HG02981 (cell line): Measurements from ENCODE around the gene FRMD4B.
"Not testable (repeated sequence)": the region's sequence is repeated elsewhere in the genome, so short reads cannot be mapped to it uniquely, and the experiment has no call there.

Source experiments
- ATAC-seq: cut with Tn5 transposase; IDR thresholded peaks from one replicate; pipeline ENCODE4 v1.9.1; 2021; ENCODE audit warnings: mild to moderate bottlenecking, moderate library complexity; ENCODE audit not compliant: unreplicated experiment

The FRMD4B gene

DNA sequence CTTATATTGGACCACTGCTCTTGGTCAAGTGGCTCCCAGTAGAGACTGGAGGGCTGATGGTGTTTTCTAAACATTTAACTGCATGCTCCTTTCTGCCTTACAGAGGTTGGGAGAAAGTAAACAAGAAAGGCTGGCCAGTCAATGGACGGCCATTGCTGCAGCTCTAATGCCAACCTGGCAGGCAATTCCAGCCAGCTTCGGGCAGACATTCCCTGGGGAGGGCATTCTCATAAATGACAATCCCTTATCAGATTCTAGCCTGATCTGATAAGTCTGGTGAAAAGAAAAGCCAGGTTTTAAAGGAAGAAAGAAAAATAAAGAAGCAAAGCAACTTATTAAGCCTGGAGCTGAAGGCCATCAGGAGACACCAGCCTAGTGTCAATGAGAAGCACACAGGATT lies 60.7 kb downstream of the FRMD4B start:
- no peak for ATAC-seq

DNA sequence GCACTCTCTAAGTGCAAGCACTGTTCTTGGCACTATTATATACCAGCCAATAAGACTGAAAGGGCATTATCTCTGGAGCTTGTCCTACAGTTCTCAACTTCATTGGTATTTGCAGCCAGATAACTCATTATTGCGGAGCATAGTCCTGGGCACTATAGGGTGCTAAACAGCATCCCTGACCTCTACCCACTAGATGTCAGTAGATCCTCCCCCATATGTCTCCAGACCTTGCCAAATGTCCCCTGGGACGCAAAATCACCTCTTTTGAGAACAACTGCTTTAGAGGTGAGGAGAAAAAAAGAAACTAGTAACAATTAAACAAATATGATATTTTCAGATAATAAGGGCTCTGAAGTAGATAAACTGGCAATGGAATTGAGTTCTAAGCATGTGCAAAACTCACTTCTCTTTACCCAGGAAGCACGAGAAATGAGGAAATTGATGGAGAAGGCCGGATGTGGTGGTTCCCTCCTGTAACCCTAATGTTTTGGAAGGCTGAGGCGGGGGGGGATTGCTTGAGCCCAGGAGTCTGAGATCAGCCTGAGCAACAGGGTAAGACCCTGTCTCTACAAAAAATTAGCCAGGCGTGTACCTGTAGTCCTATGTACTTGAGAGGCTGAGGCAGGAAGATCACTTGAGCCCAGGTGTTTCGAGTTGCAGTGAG lies 61.4 kb downstream of the FRMD4B start:
- ATAC-seq, result peak; percentile 45

DNA sequence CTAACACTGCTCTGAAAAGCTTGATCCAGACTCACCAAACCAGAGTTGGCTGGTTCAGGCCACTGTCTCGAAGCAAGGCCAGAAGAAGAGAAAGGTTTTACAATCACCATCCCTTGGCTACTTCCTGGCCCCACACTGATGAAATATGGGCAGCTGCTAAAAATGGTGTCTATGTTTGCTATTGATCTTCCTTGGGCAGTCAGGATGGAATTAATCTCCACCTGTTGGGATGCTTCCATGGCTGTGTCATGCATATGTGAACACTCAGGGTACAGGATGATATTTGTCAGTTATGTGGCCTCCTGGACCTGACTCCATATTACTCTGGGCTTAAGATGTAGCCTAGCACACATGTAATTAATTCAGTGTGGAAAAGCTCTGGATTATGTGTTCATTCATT lies 61.9 kb downstream of the FRMD4B start:
- ATAC-seq, result no peak

DNA sequence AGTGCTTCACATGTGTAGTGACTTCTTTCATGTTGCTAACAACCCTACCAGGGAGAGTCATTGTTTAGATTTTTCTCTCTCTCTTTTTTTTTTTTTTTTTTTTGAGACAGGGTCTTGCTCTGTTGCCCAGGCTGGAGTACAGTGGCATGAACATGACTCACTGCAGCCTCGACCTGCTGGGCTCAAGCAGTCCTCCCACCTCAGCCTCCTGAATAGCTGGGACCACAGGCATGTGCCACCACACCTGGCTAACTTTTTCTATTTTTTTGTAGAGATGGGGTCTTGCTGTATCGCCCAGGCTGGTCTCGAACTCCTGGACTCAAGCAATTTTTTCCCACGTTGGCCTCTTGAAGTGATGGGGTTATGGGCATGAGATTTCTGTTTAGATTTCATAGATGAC lies 63.4 kb downstream of the FRMD4B start:
- not testable (repeated sequence) for ATAC-seq

DNA sequence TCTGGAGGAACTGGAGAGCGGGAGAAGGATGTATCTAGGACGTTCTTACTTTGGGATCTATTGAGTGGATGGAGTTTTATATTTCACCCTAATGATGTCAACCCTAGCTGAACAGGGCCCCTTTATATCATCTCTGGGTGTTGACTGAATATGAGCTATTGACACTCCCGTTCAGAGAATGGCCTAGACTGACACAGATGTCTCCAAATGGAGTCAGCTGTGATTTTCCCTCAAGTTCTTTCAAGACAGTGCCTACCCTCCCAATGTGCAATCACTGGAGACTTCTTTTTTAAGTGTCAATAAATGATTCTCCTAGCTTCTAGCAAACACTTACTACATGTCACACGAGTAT lies 63.8 kb downstream of the FRMD4B start:
- ATAC-seq, result no peak

DNA sequence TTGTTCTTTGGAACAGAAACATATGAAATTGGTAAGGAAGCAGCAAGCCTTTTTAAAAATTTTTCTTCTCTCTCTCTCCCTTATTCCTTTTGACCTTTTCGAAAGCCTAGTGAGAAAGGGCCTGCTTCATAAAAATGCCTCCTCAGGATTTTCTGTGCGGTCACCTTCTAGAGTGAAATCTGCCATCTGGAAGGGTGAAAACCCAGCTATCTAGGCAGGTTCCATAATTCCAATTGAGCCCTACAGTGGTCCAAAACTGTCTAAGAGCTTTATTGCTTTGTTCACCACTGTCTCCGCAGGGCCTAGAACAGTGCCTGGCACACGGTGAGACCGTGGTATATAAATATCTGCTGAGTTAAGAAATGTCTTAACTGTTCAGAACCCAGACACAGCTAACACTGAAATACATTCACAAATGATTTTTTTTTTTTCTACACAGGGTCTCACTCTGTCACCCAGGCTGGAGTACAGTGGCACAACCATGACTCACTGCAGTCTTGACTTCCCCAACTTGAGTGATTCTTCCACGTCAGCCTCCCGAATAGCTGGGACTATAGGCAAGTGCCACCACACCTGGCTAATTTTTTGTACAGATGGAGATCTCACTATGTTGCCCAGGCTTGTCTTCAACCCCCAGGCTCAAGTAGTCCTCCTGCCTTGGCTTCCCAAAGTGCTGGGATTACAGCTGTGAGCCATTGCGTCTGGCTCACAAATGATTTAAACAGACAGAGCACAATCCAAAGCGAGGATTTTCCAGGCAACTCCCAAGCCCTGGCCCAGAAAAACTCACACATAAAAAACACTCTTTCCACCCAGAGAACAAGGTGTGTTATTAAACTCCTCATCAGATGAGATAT lies 64.4 kb downstream of the FRMD4B start:
- no peak for ATAC-seq

DNA sequence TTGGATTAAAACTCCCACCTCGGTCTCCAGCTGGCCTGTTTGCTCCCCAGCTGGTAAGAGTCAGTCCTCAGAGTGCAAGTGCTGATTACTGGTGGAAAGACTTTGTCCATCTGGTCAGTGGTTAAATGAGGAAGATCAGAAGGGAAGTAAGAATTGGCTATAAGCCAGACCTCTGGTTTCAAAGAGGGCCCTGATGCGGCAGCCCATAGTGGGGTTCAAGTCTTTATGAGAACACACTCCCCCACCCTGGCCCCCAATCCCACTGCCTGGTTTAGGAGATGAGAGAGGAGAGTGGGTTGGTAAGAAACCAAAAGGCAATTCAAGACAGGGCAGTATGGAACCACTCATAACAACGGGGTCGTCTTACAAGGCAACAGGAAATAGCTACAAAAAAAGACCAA lies 65.0 kb downstream of the FRMD4B start:
- ATAC-seq, result peak; percentile 59

DNA sequence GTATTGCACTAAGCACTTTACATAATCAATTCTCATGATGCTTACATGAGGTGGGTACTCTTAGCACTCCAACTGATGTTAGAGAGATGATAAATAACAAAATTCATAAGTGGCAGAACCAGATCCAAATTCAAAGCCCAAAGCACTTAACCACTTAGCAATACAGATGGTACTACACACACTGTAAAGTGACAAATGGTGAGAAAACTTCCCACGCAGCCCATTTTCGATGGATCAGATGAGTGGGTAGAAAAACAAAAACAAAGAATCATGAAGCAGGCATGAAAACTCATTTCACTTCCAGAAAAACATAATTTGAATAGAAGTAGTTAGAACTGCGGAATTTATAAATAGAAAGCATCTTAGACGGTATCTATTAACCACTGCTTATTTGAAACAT lies 66.2 kb downstream of the FRMD4B start:
- no peak for ATAC-seq

DNA sequence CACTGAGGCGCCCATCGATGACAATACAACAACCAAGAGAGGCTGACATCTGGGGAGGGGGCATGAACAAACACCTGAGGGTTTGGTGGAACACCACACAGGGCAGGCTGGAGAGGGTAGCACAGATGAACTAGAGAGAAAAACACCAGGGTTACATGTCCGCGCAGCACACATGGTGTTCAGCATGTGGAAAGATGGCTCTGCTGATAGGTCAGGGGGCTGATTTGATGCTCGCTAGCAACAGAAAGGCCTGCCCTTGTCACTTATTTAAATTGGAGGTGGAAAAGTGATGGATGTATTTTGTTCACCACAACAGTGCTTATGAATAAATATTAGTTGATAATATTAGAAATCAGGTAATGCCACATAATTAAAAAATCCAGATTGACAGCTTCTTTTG lies 67.5 kb downstream of the FRMD4B start:
- no peak for ATAC-seq

DNA sequence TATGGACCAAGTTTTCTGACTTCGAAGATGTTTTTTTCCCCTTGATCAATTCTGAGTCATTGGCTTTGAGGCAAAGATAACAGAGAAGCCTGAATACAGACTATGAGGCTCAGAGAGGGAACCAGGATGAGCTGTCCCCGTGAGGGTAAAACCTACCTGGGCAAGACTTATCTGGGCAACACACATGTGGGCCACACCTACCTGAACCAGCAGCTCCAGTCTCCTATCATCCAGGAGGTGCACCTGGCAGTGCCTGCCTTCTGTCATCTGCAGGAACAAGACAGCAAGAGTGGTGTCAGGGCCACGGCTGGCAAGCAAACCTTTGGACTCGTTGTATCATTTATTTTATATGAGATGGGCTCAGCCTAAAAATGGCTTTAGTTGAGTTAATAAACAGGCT lies 72.6 kb downstream of the FRMD4B start:
- no peak for ATAC-seq

DNA sequence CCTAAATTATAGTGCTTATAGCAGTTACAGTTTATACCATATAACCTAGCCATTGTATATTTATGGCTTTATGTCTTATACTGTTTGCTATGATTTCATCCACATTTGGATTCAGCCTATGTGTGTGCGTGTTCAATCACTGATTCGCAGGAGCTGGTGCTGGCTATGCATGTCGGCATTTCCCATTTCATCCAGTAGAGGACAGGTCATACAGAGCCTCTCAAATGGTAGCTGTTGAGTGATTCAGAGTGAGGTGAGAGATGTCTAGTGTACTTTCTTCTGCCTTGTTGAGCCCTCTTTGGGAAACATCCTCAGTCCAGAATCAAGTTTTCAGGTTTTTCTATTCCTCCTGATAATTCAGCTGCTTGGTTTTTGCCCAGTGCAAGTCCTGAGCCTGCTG lies 76.1 kb downstream of the FRMD4B start:
- ATAC-seq, result no peak

DNA sequence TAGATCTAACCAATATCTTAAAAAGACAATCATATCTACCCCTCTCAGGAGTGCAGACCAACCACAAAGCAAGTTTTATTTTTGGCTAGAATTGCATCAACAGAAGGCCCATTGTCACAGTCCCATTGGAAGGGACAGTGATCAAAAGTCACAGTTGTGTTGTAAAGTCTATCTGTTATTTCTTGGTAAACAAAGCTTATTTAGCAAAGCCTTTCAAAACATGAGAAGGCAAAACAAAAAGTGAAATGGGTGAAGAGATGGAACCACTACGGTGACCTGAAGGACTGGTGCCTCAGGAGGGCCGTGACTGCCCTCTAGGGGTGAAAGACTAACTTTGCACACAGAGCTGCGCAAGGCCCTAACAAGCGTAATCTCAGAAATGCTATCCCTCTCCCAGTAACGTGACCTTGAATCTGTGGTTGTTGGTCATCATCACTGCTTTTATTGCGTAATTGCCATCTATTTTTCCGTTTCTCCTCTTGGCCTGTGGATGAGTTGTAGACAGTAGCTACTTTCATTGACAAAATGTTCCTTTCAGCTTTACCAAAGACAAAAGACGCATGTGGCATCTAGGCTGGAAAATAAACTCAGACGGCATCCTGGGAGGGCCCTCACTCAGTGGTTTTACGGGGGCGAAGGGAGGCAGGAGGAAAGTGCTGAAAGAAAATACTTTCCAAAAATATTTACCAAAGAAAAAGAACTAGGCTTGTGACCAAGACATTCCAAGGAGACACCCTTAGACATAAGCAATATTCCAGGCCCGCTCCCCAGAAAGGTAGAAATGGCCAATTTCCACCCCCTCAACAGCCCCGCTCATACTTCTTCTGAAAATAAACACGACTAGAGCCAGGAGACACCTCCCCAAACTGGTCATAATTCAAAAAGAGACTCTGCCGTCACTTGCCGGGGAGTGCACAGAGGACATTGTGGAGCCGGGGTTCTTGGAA lies 79.4 kb downstream of the FRMD4B start:
- ATAC-seq, result peak; percentile 96

DNA sequence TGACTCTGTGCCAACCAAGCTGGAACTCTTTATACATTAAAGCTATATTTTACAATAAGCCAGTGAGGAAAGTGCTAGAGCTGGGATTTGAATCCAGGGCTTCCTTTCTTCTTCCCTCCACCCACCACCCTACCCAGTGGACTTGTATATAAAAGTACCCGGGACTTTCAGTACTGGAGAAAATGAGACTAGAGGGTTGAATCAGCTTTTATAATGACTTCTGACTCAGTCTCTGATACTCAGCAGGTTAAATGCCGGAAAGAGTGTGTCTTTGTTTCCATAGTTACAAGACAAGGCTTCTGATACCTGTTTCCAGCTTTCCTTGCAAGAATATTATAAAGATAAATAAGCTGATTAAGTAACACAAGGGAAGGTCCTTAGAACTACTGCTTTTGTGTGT lies 80.9 kb downstream of the FRMD4B start:
- ATAC-seq, result no peak

DNA sequence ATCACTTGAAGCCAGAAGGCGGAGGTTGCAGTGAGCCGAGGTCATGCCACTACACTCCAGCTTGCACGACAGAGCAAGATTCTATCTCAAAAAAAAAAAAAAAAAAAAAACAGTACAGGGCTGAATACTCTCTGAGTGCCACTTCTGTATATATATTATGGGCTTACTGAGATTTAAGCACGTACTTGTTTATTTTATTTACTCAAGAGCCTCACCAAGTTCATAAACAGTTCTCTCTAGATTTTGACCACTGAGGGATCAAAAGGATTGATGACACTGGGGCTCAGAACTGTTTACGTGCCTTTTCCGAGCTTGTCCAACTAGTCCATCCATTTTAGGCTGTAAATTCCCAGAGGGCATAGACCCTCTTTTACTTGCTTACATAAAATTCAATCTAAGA lies 81.5 kb downstream of the FRMD4B start:
- ATAC-seq, result no peak

DNA sequence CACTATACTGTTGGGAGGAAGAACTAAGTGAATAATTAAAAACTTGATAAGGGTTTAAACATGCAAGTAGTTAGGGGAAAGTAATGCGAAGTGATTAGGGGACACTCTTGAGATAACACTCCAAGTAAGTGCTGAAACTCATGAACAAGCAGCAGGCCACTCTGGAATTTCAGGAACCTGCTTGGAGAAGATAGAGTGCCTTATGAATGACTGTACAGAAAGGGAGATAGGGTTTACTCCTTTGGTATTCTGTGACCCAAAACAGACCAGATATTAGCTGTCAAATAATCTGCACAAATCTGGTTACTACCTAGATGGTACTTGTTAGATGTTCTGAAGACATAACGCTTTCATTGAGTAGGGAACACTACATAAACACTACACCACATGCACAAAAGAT lies 85.6 kb downstream of the FRMD4B start:
- ATAC-seq, result no peak

DNA sequence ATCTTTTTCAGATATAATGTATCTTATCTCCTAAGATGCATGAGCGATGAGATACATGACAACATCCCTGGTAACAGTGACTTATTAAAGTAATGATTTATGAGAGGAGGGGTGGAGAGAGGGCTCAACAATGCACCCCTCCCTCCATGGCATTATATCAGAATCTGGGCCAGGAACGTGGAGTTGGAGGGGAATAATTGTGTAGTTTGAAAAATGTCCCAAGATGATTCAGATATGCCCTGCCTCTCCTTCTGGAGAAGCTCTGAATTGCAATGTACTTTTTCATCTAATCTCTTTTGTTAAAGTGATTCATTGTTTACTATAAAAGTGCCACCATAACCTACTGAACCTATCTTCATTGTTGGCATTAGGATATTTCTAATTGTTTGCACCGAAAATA lies 86.5 kb downstream of the FRMD4B start:
- ATAC-seq, result no peak

DNA sequence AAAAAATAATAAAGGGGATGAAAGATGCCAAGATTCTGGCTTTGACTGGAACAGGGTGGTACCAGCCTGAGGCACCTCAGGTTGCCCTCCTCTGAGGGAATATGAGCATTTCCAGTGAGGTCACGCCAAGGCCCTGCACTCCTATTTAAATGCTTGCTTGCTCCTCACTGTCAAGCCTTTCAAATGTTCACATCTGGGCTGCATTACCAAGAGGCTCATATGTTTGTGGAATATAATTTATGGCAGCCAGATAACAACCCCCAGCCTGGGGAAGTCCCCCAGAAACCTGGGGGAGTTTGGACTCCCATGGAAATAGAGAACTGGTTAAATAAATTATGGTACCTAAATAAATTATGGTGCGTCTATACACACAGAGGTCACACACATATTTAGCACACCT lies 88.4 kb downstream of the FRMD4B start:
- no peak for ATAC-seq

DNA sequence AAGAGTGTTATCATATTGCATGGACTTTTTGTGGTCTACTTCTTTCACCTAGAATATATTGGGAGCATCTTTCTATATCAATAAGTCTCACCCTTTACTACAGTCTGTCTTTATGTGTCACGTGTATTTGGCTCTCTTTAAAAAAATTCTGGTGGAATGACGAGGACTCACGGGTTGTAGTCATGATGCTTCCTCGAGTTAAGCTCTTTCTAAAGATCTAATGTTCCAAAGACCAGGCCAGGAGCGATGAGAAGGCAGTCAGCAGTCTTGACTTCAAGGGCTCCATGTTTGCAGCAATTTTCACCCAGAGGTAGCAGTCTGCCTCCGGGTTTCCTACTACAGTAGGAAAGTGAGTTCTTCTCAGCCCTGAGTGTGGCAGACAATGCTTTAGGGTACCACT lies 88.9 kb downstream of the FRMD4B start:
- ATAC-seq, result no peak

DNA sequence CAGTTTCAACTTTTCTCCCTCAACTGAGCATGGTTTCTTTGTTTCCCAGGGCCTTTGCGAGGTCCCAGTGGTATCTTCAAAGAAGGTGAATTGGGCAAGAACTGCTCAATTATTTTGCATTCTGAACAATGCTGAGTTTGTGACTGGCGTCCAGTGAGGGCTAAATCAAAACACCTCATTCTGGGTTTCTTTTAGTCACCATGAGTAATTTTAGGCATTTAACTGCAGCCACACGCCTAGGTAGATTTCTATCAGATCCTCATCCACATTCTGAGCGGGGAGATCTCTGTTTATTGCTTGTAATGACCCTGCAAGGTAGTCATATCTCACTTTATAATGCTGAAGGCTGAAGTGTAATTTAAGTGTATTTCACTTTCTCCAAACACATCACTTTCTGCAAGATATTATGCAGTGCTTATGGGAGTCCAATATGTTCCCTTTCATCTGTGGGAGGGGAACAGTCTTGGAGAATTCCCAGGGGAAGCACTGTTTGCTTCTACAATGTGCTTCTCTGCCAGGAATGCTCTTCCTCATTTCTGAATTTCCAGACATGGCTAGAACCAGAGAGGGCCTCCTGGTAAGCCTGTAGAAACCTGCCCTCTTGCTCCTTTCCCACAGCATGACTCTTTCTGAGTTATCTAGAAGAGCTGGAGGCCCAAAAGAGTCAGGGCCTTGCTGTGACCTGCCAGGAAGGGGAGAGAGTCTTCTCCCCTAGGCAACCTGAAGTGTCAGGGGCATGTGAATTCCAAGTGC lies 91.7 kb downstream of the FRMD4B start:
- ATAC-seq, result no peak

DNA sequence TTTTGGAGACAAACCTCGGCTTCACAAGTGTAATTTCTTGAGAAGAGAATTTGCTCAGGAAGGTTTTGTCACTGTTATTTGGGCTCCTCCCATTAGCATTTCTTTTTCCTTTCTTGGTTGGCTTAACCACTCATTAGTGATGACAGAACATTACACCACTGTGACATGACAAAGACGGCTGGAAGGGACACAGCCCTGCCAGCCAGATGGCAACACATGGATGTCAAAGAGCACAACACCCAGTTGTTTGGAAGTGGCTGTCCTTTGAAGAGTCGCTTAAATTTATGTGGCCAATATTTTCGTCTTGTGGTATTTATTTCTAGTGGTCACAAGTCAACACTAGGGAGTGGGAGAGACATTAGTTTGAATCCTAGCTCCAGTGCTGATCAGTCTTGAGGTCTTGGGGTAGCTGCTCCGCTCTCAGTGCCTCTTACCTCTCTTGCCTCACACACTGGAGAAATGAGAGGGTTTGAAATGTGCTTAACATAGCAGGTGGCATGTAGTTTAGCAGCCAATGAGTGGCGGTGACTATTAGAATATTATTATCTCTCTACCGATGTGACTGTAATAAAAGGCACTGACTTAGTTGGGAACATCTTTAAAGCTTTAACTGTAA lies 92.8 kb downstream of the FRMD4B start:
- ATAC-seq, result no peak
